ENCODE measurements around the gene PARD6B.
"Not testable (repeated sequence)": the region's sequence is repeated elsewhere in the genome, so short reads cannot be mapped to it uniquely, and the experiment has no call there.

The PARD6B gene

DNA sequence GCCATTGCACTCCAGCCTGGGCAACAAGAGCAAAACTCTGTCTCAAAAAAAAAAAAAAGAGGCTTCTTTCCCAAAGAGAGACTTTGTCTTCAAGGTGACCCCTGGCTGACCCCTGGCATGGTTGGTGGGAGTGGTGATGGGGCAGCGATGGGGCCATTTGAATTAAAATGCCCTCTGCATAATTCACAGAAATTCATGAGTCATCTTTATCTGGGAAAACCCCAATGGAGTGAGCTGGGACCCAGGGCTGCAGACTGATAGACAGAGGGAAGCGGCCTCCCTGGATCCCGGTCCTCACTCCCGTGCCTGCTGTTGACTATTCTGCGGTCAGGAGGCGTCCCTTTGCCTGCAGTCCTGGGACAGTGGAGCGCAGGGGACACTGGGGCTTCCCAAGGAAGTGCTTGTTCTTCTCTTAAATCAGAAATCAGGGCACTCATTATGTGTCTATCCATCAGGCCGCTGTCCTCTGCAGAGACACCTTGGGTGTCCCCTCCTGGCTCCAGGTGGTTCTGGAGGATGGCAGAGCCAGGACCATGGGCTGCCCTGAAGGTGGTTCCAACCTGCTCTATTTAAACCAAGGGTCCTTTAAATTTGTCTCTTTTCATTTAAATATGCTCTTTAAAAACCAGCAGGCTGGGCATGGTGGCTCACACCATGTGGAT lies 40.2 kb downstream of the PARD6B start:
- FAIRE-seq (peak; percentile 99), DNase-seq (ENCODE audit: low spot score) (peak; percentile 81)

- FAIRE-seq = no peak
- DNase-seq (ENCODE audit: low spot score) = no peak
Measured at GRCh38 chr20:50772420-50773185, 41.2 kb downstream of the PARD6B start.

- no peak for FAIRE-seq
- DNase-seq (ENCODE audit: low spot score) = no peak
Measured at GRCh38 chr20:50774515-50774914, 43.1 kb downstream of the PARD6B start.

DNA sequence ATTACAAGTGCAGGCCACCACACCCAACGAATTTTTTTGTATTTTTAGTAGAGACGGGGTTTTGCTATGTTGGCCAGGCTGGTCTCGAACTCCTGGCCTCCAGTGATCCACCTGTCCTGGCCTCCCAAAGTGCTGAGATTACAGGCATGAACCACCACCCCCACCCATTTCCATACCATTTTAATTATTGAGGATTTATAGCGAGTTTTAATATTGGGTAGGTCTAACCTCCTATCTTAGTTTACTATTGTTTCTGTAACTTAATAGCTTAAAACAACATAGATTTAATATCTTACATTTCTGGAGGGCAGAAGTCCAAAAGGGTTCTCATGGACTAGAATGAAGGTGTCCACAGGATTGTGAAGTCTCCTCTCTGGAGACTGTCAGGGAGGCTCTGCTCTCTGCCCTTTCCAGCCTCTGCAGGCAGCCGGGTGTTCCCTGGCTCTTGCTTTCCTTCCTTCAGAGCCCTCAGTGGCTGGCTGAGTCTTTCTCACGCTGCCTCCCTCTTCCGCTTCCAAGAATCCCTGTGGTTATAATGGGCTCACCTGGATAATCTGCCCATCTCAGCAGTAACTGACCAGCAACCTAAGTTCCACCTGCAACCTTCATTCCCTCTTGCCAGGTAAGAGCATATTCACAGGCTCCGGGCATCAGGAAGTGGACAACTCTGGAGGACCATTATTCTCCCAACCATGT lies 44.9 kb downstream of the PARD6B start:
- FAIRE-seq (no peak), DNase-seq (ENCODE audit: low spot score) (no peak)

- no peak for FAIRE-seq
- DNase-seq (ENCODE audit: low spot score) = no peak
Measured at GRCh38 chr20:50777373-50777772, 46.0 kb downstream of the PARD6B start.

GRCh38 chr20:50778994-50779393 lies 47.6 kb downstream of the PARD6B start:
- not testable (repeated sequence) for FAIRE-seq; DNase-seq (ENCODE audit: low spot score)

GRCh38 chr20:50783390-50783789 lies 52.0 kb downstream of the PARD6B start:
- DNase-seq (ENCODE audit: low spot score) (no peak), FAIRE-seq (no peak)

- FAIRE-seq = no peak
- no peak for DNase-seq (ENCODE audit: low spot score)
Measured at GRCh38 chr20:50783903-50784302, 52.5 kb downstream of the PARD6B start.

- FAIRE-seq = no peak
- no peak for DNase-seq (ENCODE audit: low spot score)
Measured at GRCh38 chr20:50784464-50784863, 53.1 kb downstream of the PARD6B start.

DNA sequence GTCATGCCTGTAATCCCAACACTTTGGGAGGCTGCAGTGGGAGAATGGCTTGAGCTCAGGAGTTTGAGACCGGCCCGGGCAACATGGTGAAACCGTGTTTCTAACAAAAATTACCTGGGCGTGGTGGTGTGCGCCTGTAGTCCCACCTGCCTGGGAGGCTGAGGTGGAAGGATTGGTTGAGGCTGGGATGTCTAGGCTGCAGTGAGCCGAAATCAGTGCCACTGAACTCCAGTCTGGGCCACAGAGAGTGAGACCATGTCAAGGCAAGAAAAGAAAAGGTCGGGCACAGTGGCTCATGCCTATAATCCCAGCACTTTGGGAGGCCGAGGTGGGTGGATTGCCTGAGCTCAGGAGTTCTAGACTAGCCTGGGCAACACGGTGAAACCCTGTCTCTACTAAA lies 55.3 kb downstream of the PARD6B start:
- no peak for FAIRE-seq
- DNase-seq (ENCODE audit: low spot score) = no peak

DNA sequence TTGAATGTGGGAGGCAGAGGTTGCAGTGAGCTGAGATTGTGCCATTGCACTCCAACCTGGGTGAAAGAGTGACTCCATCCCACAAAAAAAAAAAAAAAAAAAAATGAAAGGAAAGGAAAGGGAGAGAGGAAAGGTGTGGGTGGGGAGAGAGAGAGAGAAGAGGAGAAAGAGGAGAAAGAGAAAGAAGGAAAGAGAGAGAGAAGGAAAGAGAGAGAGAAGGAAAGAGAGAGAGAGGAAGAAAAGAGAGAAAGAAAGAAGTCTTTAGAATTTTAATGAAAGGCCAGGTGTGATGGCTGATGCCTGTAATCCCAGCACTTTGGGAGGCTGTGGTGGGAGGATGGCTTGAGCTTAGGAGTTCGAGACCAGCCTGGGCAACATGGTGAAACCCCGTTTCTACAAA lies 55.8 kb downstream of the PARD6B start:
- FAIRE-seq (no peak), DNase-seq (ENCODE audit: low spot score) (no peak)

- FAIRE-seq (peak; percentile 84), DNase-seq (ENCODE audit: low spot score) (peak; percentile 79)
Measured at GRCh38 chr20:50788045-50788991, 56.9 kb downstream of the PARD6B start.

GRCh38 chr20:50789968-50790650 lies 58.7 kb downstream of the PARD6B start:
- FAIRE-seq (no peak), DNase-seq (ENCODE audit: low spot score) (no peak)

- peak; percentile 88 for DNase-seq (ENCODE audit: low spot score)
- peak; percentile 40 for FAIRE-seq
Measured at GRCh38 chr20:50790651-50791277, 59.4 kb downstream of the PARD6B start.

DNA sequence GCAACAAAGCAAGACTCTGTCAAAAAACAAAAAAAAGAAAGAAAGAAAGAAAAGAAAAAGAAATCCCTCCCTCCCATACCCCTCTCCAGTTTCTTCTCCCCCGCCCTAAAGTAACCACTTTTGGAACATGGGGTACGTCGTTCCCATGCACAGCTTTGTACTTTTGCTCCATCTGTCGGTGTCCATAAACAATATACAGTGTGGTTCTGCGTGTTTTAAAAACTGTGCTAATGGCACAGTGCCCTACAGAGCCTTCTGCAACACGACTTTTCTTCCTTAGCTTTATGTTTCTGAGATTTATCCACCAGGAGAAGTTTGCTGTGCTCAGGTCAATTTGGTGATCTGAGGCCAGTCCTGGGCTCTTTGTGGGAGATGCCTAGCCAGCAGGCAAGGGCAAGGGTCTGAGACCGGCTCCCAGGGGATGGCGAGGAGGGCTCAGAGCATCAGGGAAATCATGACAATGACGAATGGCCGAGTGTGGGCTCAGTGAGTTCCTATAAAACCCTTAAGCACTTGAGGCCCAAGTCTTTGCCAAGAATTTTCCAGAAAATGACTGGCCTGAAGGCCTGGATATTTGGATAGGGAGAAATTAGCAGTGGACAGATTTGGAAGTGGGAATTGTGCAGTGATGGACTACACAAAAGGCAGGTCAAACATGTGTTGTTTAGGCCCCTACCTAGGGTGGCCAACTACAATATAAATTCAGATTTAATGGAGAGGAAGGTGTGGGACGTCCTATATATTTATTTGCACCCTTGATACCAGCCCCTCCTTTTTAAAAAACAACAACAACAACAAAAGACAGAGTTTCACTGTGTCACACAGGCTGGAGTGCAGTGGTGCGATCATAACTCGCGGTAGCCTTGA lies 61.6 kb downstream of the PARD6B start:
- FAIRE-seq = no peak
- DNase-seq (ENCODE audit: low spot score) = no peak

- not testable (repeated sequence) for FAIRE-seq; DNase-seq (ENCODE audit: low spot score)
Measured at GRCh38 chr20:50793575-50794016, 62.2 kb downstream of the PARD6B start.

- DNase-seq (ENCODE audit: low spot score) (no peak), FAIRE-seq (no peak)
Measured at GRCh38 chr20:50794181-50794845, 62.9 kb downstream of the PARD6B start.

- no peak for FAIRE-seq
- DNase-seq (ENCODE audit: low spot score) = peak; percentile 74
Measured at GRCh38 chr20:50794846-50795634, 63.7 kb downstream of the PARD6B start, which contains the start of gene BCAS4. Gene BCAS4 (plus strand): TSS chr20:50795061. CDS start chr20:50795084, 23 bp downstream.
